GM12892 (cell line): ENCODE measurements around the gene LKAAEAR1.

Experiments used
- POLR2A ChIP-seq: IDR thresholded peaks from 2 replicates; pipeline ENCODE4 v1.6.1; 2011; ENCODE audit warnings: low read depth, low read length, control low read depth
- POLR2AphosphoS5 ChIP-seq: IDR thresholded peaks from 2 replicates; pipeline ENCODE4 v1.6.1; 2011; ENCODE audit warnings: low read depth, low read length, control low read depth

GRCh38 chr20:64062276-64062595, 22.0 kb downstream of the LKAAEAR1 start:
- TF ChIP-seq POLR2A = no peak
- TF ChIP-seq POLR2AphosphoS5 = no peak
